ENCODE measurements around the gene LRRC26.

The LRRC26 gene

GRCh38 chr9:137150617-137151457, 19.0 kb downstream of the LRRC26 start:
- no peak for DNase-seq (ENCODE audit: extremely low read depth, low read depth)
- TF ChIP-seq CTCF (IDR thresholded peaks at IDR 0.05; ENCODE audit: low read depth, low read length, missing control alignments) = no peak
- no peak overlapping the region for H3K4me3 ChIP-seq (replicated peaks; ENCODE audit: low read depth, low read length)

- DNase-seq (ENCODE audit: extremely low read depth, low read depth) = no peak
- no peak for TF ChIP-seq CTCF (IDR thresholded peaks at IDR 0.05; ENCODE audit: low read depth, low read length, missing control alignments)
- no peak overlapping the region for H3K4me3 ChIP-seq (replicated peaks; ENCODE audit: low read depth, low read length)
These were observed 19.8 kb downstream of the LRRC26 start for GRCh38 chr9:137149942-137150616.

GRCh38 chr9:137149363-137149762, 20.5 kb downstream of the LRRC26 start:
- no peak overlapping the region for H3K4me3 ChIP-seq (replicated peaks; ENCODE audit: low read depth, low read length)

GRCh38 chr9:137148661-137149060, 21.2 kb downstream of the LRRC26 start:
- TF ChIP-seq CTCF (IDR thresholded peaks at IDR 0.05; ENCODE audit: low read depth, low read length, missing control alignments) = no peak
- DNase-seq (ENCODE audit: extremely low read depth, low read depth) = no peak
- no peak overlapping the region for H3K4me3 ChIP-seq (replicated peaks; ENCODE audit: low read depth, low read length)

More at GRCh38 chr9:137149363-137149762, 20.5 kb downstream of the LRRC26 start:
- DNase-seq (ENCODE audit: extremely low read depth, low read depth) = no peak
- no peak for TF ChIP-seq CTCF (IDR thresholded peaks at IDR 0.05; ENCODE audit: low read depth, low read length, missing control alignments)

GRCh38 chr9:137148242-137148641, 21.6 kb downstream of the LRRC26 start:
- DNase-seq (ENCODE audit: extremely low read depth, low read depth) = no peak
- no peak overlapping the region for H3K4me3 ChIP-seq (replicated peaks; ENCODE audit: low read depth, low read length)
- TF ChIP-seq CTCF (IDR thresholded peaks at IDR 0.05; ENCODE audit: low read depth, low read length, missing control alignments) = no peak

- DNase-seq (ENCODE audit: extremely low read depth, low read depth) = no peak
- H3K4me3 ChIP-seq (replicated peaks; ENCODE audit: low read depth, low read length) = no peak overlapping the region
- TF ChIP-seq CTCF (IDR thresholded peaks at IDR 0.05; ENCODE audit: low read depth, low read length, missing control alignments) = no peak
These were observed 22.1 kb downstream of the LRRC26 start for GRCh38 chr9:137147793-137148160.
